HG02642 (cell line): ENCODE results near the gene CNIH3.
A peak's percentile ranks its signal among the peaks of the same experiment; 100 is the strongest.

Experiments used
- ATAC-seq: cut with Tn5 transposase; IDR thresholded peaks from one replicate; pipeline ENCODE4 v1.9.1; 2021; ENCODE audit warnings: mild to moderate bottlenecking; ENCODE audit not compliant: unreplicated experiment, poor library complexity

Gene CNIH3

DNA sequence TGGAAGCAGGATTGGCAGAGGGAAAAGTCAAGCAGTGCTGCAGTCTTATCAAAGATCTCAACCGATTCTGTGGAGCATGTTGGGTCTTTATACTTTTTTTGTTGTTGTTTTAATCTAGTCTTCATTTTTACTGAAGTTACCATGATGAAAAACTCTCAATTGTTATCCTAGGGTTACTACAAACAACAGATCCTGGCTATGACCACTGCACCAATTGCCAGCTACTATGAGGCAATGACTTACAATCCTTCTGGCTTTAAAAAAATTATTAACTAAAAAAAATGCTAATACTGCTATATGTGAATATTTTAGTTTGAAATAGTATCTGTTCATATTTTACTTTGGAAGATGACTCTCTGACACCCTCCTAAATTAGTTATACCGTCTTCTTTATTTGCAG is 145.9 kb downstream of the CNIH3 start:
- no peak for ATAC-seq

DNA sequence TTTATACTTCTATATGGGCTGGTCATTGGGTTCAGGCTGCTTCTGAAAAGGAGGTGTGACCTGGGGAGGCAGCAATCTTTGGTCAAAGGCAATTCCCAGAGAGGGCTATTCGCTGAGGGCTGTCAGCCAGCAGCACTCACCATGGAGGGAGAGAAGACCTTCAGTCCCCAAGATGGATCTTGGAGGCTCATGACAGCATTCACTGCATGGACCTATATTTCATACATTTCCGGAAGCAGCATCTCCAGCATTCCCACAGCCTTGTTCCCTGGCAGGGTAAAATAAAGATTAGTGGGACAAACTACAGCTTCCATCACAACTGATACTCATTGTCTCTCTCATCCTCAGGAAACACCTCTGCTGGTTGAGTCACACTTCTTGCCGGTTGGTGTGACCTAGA is 146.6 kb downstream of the CNIH3 start:
- ATAC-seq, result no peak

- ATAC-seq, result no peak
These were observed 147.1 kb downstream of the CNIH3 start for GRCh38 chr1:224763126-224763775.

DNA sequence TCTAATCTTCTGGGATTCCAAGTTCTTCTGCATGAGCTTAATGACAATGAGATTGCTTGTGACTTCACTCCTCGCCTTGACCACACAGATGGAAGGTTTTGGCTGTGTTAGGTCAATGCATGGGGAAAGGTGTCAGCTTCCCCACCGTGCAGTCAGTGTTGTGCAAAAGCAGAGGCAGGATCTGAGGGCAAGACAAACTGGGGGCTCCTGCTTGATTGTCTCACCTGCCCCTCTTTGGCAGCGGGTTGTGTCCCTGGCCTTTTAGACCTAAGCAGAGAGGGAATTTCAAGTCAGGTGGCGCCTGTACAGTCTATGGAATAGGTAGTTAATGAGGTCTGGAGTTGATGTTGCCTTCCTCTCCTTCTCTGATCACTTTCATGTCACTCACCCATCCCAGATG is 150.1 kb downstream of the CNIH3 start:
- no peak for ATAC-seq

DNA sequence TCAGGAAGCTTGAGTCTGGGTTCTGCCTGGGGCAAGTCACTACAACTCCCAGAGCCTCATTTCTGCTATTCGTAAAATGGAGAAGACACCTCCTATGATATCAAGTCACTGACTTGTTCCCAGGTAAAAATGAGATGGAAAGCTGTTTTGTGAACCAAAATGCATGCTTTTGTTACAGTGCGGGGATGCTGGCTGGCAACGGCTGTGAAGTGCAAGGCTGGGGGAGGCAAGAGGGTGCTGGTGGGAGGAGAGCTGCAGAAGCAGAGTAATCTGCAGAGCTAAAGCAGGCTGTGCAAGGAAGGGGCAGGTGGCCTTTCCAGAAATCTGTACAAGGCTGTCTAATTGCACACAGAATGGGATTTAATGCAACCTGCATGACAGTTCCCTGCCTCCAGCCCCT is 150.9 kb downstream of the CNIH3 start:
- no peak for ATAC-seq

- ATAC-seq, result no peak
These were observed 151.6 kb downstream of the CNIH3 start for GRCh38 chr1:224767676-224768075.

- ATAC-seq, result no peak
These were observed 152.9 kb downstream of the CNIH3 start for GRCh38 chr1:224768971-224769370.

DNA sequence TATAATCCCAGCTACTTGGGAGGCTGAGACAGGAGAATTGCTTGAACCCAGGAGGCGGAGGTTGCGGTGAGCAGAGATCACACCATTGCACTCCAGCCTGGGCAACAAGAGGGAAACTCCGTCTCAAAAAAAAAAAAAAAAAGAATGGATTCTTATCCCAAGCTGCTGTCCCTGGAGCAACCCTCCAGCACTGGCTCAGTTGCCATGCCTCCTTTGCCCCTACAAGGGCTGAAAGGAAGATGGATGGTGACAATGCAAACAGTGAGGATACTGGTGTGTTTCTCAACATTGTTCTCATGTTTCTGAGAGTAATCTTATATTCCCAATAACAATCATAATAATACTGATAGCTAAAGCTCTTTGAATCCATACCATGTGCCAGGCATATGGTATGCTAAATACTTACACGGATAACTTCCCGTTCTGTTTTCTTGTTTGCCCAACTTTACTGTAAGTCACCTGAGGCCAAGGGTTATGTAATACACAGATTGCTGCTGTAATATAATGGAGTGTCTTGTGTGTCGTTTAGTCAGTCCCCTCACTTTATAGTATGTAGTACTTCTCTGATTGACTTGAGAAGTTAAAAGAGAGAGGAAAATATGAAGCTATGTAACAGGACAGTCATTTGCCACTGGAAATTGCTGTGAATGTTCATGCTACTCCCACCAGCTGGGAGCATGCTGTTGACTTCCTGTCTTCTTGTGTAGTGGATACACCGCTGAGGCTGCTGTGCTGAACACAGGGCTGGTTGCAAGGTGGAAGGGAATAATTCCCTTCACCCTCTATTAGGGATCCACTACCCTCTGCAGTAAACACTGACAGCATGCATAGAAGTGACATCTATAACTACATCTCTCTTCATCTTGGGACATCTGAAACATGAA is 153.6 kb downstream of the CNIH3 start:
- ATAC-seq, result no peak

GRCh38 chr1:224770336-224770693 is 154.2 kb downstream of the CNIH3 start:
- ATAC-seq, result no peak

DNA sequence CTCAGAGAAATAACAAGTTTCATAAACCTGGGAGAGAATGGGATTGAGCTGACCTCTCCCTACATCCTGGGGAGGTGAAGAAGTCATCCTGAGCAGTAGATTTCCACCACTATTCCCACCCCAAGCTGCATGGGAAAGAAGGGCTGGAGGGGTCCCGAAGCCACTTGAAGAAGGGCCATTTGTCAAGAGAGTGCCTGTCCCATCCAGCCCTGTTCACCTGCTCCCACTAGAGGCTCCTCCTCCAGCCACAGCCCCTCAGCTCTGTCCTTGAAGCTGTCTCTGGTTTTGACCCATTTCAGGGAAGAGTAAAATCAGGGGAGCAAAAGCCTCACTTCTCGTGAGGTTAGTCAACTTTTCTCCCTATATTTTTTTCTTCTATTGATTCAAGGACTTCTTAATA is 157.5 kb downstream of the CNIH3 start:
- no peak for ATAC-seq

GRCh38 chr1:224774378-224774777 is 158.3 kb downstream of the CNIH3 start:
- ATAC-seq, result peak; percentile 63

GRCh38 chr1:224777180-224777579 is 161.1 kb downstream of the CNIH3 start:
- ATAC-seq, result no peak

DNA sequence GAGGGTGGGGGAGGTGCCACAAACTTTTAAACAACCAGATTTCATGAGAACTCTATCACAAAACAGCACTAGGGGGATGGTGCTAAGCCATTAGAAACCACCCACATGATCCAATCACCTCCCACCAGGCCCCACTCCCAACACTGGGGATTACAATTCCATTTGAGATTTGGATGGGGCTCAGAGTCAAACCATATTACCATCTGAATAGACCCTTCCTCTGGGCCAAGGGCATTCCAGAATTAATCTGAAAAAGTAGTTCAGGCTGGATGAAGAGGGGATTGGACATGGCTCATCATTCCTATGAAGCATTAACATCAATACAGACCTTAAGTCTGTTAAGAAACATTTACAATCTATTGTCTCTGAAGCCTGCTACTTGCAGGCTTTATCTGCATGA is 163.4 kb downstream of the CNIH3 start:
- ATAC-seq, result no peak

GRCh38 chr1:224780736-224781135 is 164.6 kb downstream of the CNIH3 start:
- ATAC-seq, result no peak

DNA sequence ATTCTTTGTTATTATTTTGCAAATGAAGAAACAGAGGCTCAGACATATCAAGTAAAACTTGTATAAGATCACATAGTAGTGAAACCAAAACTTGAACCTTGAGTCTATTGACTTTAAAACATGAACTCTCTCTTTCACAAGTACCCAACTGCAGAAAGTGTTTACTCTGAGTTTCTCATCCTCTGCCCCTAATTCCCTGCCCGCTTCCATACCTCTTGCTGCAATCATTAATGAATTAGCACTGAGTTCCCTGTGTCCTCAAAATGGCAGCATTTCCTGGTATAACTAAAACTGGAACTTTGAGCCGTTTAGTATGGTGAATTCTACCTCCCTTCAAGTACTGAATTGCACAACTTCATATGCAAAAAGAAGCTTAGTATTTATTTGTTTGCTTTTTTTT is 165.7 kb downstream of the CNIH3 start:
- ATAC-seq, result no peak

DNA sequence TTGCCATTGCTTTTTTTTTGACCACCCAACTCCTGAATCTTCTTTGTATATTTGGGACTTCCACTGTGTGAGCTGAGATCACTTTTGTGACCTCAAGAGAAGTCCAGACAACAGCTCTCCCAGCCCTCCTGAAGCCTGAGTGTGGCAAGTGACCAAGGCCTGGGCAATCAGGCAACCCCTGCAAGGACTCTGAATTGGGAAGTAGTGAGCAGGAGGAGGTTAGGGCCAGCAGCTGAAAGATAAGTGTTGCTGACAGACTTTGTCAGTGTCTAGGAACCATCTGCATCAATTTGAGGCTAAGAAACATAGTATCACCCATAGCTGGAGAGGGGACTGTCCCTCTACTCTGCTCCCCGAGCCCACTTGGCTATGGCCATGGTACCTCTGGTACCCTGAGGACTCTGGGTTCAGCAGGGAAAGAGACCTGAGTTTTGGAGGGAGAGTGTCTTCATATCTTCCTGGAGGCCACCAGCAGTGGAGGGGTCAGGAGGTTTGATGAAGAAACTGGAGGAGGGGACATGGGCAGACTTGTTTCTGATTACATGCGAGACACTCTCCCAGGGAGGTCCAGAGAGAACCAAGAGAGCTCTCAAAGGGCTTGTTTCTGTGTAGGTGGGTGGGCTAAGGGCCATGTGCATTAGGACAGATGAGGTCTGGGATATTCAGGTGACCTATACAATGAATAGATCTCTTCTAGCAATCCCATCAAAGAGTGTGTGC is 166.3 kb downstream of the CNIH3 start:
- ATAC-seq, result peak; percentile 15

- ATAC-seq, result peak; percentile 74
These were observed 167.0 kb downstream of the CNIH3 start for GRCh38 chr1:224783006-224783651.

DNA sequence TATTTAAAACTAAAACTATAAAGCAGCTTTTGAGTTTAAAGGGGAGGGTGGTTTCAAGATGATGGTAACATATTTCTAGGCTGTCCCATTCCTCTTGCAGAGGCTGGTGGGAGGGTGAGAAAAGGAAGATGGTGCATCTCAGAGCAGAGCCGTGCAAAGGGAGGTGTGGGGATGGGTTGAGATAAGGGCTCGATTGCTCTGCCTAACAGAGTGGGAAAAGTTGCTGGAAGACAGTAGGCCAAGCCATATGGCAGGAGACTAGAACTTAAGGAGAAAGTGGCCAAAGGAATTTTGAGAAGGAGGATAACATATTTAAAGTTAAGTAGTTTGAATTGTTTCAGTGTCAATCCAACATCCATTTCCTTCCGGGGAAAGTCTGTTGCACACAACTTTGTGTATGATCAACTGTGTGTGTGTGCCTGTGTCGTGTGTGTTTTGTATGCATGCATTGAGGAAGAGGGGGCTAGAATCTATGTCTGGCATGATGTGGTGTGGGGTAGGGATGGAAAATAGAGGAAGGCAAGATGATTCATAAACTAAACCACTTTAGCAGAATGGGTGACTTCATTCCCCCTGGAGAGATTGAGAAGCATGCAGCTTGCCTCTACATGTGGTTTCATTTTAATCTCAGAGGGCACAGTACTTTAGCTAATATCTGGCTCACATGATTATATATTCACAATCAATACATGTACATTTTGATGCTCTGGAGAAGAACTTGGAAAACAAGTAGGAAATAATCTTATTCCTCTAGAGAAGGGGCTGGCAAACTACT is 168.3 kb downstream of the CNIH3 start:
- ATAC-seq, result no peak

DNA sequence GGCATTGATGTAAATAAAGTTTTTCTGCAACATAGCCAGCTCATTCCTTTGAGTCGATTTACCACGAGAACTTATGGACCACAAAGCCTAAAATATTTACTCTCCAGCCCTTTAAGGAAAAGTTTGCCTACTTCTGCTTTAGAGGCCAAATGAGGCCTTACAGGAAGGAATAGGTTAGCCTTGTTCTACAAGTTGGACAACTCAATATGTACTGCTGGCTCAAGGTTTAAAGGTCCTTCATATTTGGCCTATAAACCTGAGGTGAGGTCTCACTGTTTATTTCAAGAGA is 168.9 kb downstream of the CNIH3 start:
- no peak for ATAC-seq

DNA sequence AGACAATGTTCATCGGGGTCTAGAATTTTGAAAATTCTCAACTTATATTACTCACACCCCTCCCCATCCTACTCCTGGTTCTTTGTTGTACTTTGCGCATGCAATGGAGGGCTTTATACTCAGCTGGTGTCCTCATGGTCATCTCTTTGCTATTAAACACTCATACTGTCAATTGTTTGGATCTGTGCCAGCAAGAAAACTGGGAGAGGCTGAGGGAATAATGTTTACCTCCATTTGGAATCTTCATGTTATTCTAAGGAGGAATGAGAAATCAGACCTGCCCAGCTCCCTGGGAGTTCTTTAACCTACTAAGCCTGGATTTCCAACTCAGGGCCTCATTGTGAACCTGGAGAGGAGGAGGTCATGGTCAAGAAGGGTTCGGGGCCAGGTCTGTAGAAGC is 169.5 kb downstream of the CNIH3 start:
- no peak for ATAC-seq
